Kidney tubule cell (primary cell): Measurements from ENCODE around the gene HSPA14.
"Not testable (repeated sequence)": the region's sequence is repeated elsewhere in the genome, so short reads cannot be mapped to it uniquely, and the experiment has no call there.

ENCODE experiments used
- DNase-seq: peaks from one replicate; pipeline ENCODE4 v3.0.0-alpha.2; 2018; ENCODE audit warnings: low spot score

Gene HSPA14

GRCh38 chr10:14880229-14880628, 42.1 kb downstream of the HSPA14 start:
- DNase-seq = peak; percentile 6

- DNase-seq = no peak
Measured at GRCh38 chr10:14884082-14884481, 46.0 kb downstream of the HSPA14 start.

DNA sequence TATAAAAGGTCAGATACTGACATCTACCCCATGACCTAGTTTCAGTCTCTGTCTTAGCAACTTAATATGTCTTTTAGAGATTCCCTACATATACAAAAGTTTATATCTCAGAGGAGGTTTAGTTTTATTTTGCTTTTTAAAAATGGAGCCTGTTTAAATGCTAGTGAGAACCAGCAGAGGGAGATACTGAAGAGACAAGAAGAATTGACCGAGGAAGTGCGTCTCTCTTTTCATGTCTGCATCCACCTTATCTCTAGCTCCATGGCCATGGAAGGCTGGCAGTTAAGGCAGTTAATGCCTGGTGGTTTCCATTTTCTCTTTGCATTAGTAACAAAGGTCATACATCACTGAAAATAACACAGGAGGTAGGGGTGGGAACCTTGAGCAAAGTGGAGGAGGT, 51.2 kb downstream of the HSPA14 start:
- DNase-seq = no peak

GRCh38 chr10:14891151-14891550, 53.0 kb downstream of the HSPA14 start:
- no peak for DNase-seq

- DNase-seq = peak; percentile 30
Measured at GRCh38 chr10:14904316-14904732, 66.2 kb downstream of the HSPA14 start.

GRCh38 chr10:14904864-14905263, 66.8 kb downstream of the HSPA14 start:
- DNase-seq = no peak

DNA sequence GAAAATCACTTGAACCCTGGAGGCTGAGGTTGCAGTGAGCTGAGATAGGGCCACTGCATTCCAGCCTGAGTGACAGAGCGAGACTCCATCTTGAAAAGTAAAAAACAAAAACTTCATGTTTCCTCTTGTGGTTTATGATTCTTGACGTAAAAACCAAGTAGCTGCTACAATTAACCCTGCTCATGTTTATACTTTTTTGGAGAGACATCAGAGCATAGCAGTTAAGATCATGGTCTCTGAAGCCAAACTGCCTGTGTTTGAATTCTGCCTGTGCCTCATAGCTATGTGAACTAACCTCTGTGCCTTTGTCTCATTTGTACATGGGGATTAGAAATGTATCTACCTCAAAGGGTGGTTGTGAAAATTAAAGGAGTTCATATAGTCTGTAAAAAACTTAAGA, 67.8 kb downstream of the HSPA14 start:
- DNase-seq = no peak

GRCh38 chr10:14906765-14907164, 68.7 kb downstream of the HSPA14 start:
- DNase-seq = no peak

- DNase-seq = not testable (repeated sequence)
Measured at GRCh38 chr10:14907591-14907990, 69.5 kb downstream of the HSPA14 start.

DNA sequence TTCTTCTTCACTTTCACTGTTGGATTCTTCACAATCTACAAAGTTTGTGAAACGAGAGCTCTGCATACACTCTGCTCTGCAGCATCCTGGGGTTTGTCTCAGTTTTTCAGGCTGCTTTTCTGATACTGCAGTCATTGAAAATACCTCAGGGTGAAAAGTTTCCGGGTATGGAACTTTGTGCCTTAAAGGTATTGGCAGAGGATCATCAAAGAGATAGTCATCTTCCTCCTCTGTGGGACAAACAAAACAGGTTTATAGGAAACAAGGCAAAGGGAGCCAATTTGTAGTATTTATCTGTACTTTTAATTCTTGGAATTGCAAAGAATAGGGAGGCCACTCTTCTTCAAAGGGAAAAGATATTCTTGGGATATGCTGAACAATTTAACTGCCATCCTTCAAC, 71.0 kb downstream of the HSPA14 start:
- DNase-seq = no peak

DNA sequence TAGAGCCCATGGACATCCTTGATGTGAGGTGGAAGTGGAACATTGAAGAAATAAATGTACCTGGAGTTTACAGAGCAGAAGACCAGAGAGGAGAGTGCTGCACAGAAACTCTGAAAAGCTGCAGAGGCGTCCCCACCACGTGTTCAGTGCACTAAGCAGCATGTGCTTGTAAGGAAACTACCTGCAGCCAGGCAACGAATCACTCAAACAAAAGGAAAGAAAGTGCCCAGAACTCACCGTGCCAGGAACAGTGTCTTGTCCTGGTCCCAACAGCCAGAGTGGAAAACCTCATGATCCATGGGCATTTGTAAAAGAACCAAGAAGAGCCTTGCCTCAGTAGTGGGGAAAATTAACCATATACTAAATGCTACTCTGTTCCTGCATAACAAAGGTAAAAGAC, 72.8 kb downstream of the HSPA14 start:
- no peak for DNase-seq

DNA sequence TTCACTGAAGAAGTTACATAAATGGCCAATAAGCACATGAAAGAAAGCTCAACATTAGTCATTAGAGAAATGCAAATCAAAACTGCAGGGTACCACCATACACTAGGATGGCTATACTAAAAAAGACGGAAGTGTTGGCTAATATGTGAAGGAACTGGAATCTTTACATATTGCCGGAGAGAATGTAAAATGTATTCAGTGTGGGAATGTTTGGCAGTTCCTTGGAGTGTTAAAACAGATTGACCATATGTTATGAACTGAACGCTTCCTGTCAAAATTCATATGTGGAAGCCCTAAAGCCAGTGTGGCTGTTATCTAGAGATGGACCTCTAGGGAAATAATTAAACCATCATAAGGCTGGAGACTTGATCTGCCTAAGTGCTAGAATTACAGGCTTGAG, 73.7 kb downstream of the HSPA14 start:
- DNase-seq = no peak

- no peak for DNase-seq
Measured at GRCh38 chr10:14916600-14916999, 78.5 kb downstream of the HSPA14 start.

GRCh38 chr10:14917827-14918226, 79.7 kb downstream of the HSPA14 start:
- no peak for DNase-seq

DNA sequence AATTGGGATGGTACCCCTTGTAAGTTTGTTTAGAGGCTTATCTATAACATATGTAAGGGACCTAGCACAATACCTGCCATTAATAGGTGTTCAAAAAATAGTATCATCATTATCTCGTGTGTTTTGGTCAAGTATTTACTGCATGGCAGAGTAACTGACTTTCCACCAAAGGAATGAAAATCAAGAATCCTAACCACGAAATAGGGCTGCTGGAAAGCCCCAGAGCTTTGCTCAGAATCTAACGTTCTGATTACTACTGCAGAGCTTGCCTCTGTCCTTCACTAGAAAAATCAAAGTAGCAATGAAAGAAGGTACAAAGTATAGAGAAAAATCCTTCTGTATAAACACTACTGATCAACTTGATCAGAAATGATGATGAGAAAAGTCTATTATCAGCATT, 80.9 kb downstream of the HSPA14 start:
- no peak for DNase-seq
